ENCODE measurements around the gene SPTBN5.

The SPTBN5 gene

DNA sequence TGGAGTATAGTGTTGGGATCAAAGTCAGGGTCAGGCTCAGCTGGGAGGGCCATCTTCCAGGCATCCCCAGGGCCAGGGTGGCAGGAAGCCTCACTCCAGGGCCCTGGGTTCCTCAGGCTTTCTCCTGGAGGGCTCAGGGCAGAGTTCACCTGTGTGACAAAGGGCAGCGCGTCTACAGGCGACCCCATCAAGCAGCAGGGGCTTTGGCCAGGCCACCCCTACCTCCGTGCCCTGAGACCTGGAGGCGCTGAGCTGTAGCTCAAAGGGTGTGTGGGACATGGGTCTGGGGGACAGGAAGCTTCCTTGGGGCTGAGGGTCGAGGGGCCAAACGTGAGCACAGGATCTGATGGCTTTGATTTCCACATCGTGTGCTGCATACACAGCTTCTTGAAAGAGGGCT lies 12.8 kb downstream of the SPTBN5 start:
- H3K27me3 ChIP-seq (ENCODE audit: insufficient read depth, low read length, poor library complexity, severe bottlenecking) = no peaks in the 10 kb centered on the region
- H3K9me2 ChIP-seq (replicated peaks; ENCODE audit: low read depth, low read length) = no peaks in the 10 kb centered on the region
- H3K4me1 ChIP-seq (ENCODE audit: insufficient read depth, low read length, poor library complexity, severe bottlenecking) = peaks cover 8% of the 10 kb centered on the region
- no peaks in the 10 kb centered on the region for H3K79me2 ChIP-seq (ENCODE audit: insufficient read depth, low read length)
- H3K4me2 ChIP-seq (ENCODE audit: low read depth, low read length, poor library complexity, severe bottlenecking) = no peak overlapping the region
- no peak overlapping the region for H3K4me3 ChIP-seq (ENCODE audit: low read length, poor library complexity, severe bottlenecking)
- H4K20me1 ChIP-seq (ENCODE audit: insufficient read depth, low read length, poor library complexity, severe bottlenecking) = no peaks in the 10 kb centered on the region
- no peak overlapping the region for H2AFZ ChIP-seq (ENCODE audit: low read length)
- no peaks in the 10 kb centered on the region for H3F3A ChIP-seq (ENCODE audit: low read depth)
- TF ChIP-seq EZH2phosphoT487 (IDR thresholded peaks at IDR 0.05; ENCODE audit: borderline replicate concordance) = no peak
- no peak for TF ChIP-seq CTCF (conservative IDR thresholded peaks at IDR 0.05; ENCODE audit: low read length)
- H3K36me3 ChIP-seq (ENCODE audit: insufficient read depth, low read length) = no peaks in the 10 kb centered on the region
- H3K9ac ChIP-seq (ENCODE audit: low read depth, low read length, poor library complexity, severe bottlenecking) = no peak overlapping the region
- no peaks in the 10 kb centered on the region for H3K9me3 ChIP-seq (ENCODE audit: insufficient read depth, low read depth, low read length)

DNA sequence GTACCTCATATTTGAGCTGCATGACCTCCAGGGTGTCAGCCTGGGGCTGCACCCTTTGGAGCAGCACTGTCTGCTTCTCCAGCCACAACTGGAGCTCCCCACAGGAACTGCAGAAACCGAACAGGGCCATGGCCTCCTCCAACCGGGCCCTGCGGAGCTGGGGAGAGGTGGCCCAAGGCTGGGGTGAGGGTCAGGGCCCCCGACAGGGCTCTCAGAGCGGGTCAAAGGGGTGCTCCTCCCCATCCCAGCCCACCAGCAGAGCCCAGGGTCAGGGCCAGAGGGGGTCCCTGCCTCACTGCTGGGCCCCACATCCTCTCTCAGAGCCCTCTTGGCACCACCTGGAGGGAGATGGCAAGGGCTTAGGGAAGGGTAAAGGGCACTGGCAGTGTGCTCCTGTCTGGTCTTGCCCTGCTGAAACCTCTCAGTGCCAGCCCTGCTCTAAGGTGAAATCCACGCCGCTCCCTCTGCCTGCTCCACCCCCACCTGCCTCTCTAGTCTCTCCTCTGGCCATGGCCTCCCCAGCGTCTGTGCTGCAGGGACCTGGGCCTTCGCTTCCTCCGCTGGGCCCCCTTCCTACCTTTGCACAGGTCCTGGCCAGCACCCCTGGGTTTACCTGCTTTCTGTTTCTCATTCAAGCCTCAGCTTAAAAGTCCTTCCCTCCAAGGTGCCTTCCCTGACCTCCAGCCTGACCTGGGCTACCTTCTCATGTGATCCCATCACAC lies 13.5 kb downstream of the SPTBN5 start:
- no peaks in the 10 kb centered on the region for H3K27me3 ChIP-seq (ENCODE audit: insufficient read depth, low read length, poor library complexity, severe bottlenecking)
- no peak for TF ChIP-seq EZH2phosphoT487 (IDR thresholded peaks at IDR 0.05; ENCODE audit: borderline replicate concordance)
- TF ChIP-seq CTCF (conservative IDR thresholded peaks at IDR 0.05; ENCODE audit: low read length) = no peak
- no peaks in the 10 kb centered on the region for H3K79me2 ChIP-seq (ENCODE audit: insufficient read depth, low read length)
- no peaks in the 10 kb centered on the region for H4K20me1 ChIP-seq (ENCODE audit: insufficient read depth, low read length, poor library complexity, severe bottlenecking)
- no peak overlapping the region for H3K9ac ChIP-seq (ENCODE audit: low read depth, low read length, poor library complexity, severe bottlenecking)
- no peak overlapping the region for H3K4me2 ChIP-seq (ENCODE audit: low read depth, low read length, poor library complexity, severe bottlenecking)
- H3K9me3 ChIP-seq (ENCODE audit: insufficient read depth, low read depth, low read length) = no peaks in the 10 kb centered on the region
- H3K9me2 ChIP-seq (replicated peaks; ENCODE audit: low read depth, low read length) = no peaks in the 10 kb centered on the region
- H3K4me3 ChIP-seq (ENCODE audit: low read length, poor library complexity, severe bottlenecking) = no peak overlapping the region
- no peak overlapping the region for H2AFZ ChIP-seq (ENCODE audit: low read length)
- no peaks in the 10 kb centered on the region for H3F3A ChIP-seq (ENCODE audit: low read depth)
- H3K4me1 ChIP-seq (ENCODE audit: insufficient read depth, low read length, poor library complexity, severe bottlenecking) = peaks cover 8% of the 10 kb centered on the region
- no peaks in the 10 kb centered on the region for H3K36me3 ChIP-seq (ENCODE audit: insufficient read depth, low read length)

DNA sequence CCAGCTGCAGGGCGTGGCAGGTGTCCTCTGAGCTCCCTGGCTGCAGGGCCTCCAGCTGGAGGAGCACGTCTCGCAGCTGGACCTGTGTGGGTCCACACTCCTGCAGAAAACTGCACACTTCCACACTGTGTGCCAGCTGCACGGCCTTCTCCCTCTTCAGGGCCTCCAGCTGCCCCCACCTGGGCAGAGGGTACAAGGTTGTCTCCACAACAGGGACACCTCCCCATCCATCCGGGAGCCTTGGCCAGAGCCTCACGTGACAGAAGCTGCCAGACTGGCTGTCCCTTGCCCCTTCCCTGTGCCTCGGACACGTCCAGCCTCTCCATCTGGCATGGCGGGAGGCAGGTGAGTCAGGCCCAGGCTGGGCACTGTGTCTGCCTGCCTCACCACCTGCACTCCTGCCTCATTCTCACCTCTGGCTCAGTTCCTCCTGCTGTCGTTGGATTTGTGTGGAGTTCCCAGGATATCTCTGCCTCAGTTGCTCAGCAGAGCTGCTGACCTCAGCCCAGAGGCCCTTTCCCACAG lies 14.5 kb downstream of the SPTBN5 start:
- Histone ChIP-seq H3F3A (ENCODE audit: low read depth) (no peaks in the 10 kb centered on the region), H3K36me3 (ENCODE audit: insufficient read depth, low read length) (no peaks in the 10 kb centered on the region), H3K9me2 (replicated peaks; ENCODE audit: low read depth, low read length) (no peaks in the 10 kb centered on the region), H3K4me1 (ENCODE audit: insufficient read depth, low read length, poor library complexity, severe bottlenecking) (peaks cover 8% of the 10 kb centered on the region), H3K9me3 (ENCODE audit: insufficient read depth, low read depth, low read length) (no peaks in the 10 kb centered on the region), H3K27me3 (ENCODE audit: insufficient read depth, low read length, poor library complexity, severe bottlenecking) (no peaks in the 10 kb centered on the region), H3K9ac (ENCODE audit: low read depth, low read length, poor library complexity, severe bottlenecking) (no peak overlapping the region), H3K79me2 (ENCODE audit: insufficient read depth, low read length) (no peaks in the 10 kb centered on the region), H3K4me3 (ENCODE audit: low read length, poor library complexity, severe bottlenecking) (no peak overlapping the region), H3K4me2 (ENCODE audit: low read depth, low read length, poor library complexity, severe bottlenecking) (no peak overlapping the region), H4K20me1 (ENCODE audit: insufficient read depth, low read length, poor library complexity, severe bottlenecking) (no peaks in the 10 kb centered on the region), H2AFZ (ENCODE audit: low read length) (no peak overlapping the region)
- no peak for TF ChIP-seq CTCF (conservative IDR thresholded peaks at IDR 0.05; ENCODE audit: low read length)
- TF ChIP-seq EZH2phosphoT487 (IDR thresholded peaks at IDR 0.05; ENCODE audit: borderline replicate concordance) = no peak

Data from Loucy (cell line).